GM19099 (cell line): Measurements from ENCODE around the gene PPP1R15A.

Experiments
- POLR2A ChIP-seq: IDR thresholded peaks from 3 replicates; pipeline ENCODE4 v1.6.1; 2011; ENCODE audit warnings: low read depth; ENCODE audit not compliant: insufficient read length; ENCODE audit errors: extremely low read depth

PPP1R15A gene

DNA sequence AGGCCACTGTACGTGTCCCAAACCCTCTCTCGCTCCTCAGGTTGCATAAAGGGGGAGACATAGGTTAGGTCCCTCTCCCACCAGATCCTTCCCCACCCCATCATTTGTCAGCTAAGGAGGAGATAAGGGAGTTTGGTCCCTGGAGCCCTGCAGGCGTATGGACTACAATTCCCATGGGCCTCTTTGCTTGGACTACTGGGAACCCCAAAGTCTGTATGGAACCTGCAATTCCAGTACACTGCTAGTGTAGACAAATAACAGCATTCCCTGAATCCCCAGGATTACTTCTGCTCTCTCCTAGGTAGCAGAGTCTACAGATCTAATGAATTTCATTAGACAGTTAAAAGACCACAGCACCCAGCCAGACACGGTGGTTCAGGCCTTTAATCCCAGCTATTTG, 19.9 kb upstream of the PPP1R15A start:
- TF ChIP-seq POLR2A, result no peak

DNA sequence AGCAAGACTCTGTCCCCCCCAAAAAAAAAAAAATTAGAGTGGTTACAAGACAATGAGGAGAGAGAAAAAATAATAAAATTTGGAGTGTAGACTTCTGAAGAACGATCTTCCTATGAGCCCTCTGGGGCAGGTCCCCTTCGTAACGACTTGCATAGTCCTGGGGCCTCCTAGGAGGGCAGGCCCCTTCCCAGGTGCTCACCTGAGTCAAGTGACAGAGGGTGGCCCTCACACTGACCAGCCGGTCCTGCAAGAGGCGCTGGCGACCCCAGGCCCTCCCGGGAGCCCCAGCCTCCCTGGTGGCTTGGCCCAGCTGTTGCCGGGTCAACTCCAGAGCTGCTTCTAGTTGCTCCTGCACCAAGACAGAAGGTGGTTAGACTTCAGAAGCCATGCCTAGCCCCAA, 18.7 kb upstream of the PPP1R15A start:
- no peak for TF ChIP-seq POLR2A

- TF ChIP-seq POLR2A, result no peak
Measured at GRCh38 chr19:48854103-48854502, 18.1 kb upstream of the PPP1R15A start.

DNA sequence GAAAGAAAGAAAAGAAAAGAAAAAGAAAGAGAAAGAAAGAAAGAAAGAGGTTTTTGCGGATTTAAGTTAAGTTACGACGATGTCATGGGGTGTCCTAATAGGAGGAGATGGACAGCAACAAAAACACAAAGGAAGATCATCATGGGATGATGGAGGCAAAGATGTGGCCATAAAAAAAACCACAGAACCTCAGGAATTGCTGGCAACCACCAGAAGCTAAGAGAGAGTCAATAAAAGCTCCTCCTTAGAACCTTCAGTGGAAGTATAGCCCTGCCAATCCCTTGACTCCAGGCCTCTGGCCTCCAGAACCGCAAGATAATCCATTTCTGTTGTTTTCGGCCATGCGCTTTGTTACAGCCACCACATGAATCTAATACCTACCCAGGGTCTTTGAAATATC, 15.3 kb upstream of the PPP1R15A start:
- no peak for TF ChIP-seq POLR2A

DNA sequence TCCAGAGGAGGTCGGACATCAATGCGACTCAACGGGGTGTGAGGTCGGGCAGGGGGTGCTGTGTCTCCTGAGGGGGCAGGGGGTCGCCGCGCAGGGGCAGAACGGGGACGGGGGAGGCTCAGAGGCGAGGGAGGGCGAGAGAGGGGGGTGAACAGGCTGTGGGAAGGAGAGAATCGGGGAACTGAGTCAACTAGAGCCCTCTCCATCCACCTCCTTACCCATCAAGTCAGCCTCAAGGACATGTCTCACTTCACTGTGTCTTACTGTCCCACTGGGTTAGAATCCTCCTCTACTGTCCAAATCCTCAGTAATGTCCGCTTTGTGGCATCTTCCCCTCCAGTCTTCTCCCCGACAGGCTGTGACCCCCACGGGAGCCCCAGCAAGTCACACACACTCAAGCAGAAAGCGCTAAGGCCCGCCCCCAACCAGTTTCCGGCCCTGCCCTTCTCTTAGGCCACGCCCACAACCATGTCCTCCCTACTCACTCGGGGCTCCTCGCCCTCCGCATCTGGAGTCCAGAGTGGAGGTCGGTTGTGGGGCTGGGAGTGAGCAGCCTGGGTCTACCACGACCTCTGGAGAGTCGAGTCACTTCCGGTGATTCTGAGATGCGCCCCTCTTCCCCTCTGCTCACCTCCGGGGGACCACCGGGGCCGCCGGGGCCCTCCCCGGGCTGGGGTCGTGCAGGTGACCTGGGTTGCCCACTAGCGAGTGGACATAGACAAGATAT, 13.1 kb upstream of the PPP1R15A start:
- peak; percentile 19 for TF ChIP-seq POLR2A

- TF ChIP-seq POLR2A, result no peak
Measured at GRCh38 chr19:48859711-48860572, 12.3 kb upstream of the PPP1R15A start.

GRCh38 chr19:48861313-48861712, 10.9 kb upstream of the PPP1R15A start:
- no peak for TF ChIP-seq POLR2A

GRCh38 chr19:48862827-48863226, 9.4 kb upstream of the PPP1R15A start:
- TF ChIP-seq POLR2A, result no peak

DNA sequence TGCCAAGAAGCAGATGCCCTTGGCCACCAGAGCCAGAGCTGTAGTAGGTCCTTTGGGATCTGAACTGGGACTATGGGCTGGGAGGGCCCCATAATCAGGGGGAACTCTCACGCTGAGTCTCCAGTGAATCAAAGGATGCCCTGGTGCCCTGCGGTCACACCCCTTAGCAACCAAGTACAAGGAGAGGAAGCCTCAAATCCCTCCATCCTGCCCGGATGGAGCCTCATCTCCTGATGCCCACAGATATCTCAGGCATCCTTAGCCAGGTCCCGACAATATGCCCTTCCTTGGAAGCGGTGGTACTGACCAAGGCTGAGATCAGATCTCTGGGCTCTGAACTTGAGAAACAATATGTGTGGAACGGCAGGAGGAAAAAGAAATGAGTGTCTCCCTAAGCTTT, 5.5 kb upstream of the PPP1R15A start:
- TF ChIP-seq POLR2A, result no peak

DNA sequence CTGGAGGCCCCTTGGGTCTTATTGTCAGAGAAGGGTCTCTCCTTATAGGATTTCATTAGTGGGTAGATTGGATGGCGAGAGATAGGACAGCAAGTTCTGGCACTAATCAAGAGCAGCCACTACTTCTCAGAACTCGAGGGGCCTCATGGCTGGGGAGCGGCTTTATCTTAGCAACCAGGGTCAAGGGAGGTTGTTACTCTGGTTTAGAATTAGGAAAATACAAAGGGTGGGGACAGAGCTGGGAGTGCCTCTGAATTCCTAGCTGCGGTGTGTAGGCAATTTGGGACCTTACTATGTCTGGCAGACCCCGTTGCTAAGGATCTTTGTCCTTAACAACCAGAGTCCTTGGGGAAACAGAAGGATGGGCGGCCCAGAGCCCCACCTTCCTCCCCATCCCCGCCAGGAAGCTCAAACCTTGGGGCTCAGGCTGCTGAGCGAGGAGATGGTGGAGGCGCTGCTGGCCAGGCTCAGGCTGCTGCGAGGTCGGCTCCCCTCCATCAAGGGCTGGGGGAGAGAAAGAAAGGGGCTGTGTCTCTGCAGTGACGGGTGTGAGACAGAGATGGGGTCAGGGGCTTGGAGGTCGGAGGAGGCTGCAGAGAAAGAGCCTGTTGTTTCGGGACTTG, 5.0 kb upstream of the PPP1R15A start:
- no peak for TF ChIP-seq POLR2A

- TF ChIP-seq POLR2A, result no peak
Measured at GRCh38 chr19:48867746-48868113, 4.5 kb upstream of the PPP1R15A start.

DNA sequence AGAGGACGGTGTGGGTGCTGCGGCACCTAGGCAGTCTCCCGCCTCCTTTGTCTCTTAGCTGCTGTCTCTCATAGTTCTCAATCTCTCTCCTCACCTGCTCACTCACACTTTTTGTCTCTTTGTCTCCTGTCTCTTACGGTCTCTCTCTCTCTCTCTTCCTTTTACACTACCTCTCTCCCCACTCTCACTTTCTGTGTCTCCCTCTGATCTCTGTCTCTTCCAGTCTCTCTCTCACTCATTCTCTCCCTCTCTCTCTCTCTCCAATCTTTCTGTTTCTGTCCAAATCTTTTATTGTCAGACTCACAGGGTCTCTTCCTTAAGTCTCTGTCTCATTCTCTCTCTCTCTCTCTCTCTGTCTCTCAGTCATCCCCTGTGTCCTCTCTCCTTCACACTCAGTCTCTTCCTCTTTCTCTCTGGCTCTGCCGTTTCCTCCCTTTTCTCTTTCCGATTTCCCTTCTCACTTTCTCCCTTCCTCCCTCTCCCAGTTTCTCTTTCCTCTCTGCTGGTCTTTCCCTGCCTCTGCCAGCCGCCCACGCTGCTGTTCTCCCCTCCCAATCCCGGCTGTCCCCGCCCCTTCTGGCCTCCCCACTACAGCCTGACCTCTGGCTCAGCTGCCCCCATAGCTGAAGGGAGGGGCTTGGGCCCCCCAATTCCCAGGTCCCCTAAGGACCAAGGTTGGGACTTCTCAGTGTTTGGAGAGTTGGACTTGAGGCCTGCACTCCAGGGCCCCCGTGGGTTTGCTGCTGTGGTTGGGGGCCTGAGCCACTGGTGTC, 3.9 kb upstream of the PPP1R15A start, which contains the start of gene PLEKHA4:
PLEKHA4 (minus strand) TSS at position 504 of the 773 bp plus-strand sequence. CDS start 997 bp downstream, outside the sequence.
- no peak for TF ChIP-seq POLR2A

DNA sequence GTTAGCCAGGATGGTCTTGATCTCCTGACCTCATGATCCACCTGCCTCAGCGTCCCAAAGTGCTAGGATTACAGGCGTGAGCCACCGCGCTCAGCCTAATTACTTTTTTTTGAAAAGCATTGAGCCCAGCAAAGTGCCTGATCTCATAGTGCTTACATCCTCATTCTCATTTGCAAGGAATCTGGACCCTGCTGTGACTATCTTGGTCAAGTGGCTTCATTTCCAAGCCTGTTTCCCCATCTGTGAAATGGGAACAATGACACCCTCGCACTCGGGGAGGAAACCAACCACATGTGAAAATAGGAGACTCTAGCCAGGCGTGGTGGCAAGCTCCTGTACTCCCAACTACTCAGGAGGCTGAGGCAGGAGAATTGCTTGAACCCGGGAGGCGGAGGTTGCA, 2.2 kb upstream of the PPP1R15A start:
- no peak for TF ChIP-seq POLR2A

- peak; percentile 0 for TF ChIP-seq POLR2A
Measured at GRCh38 chr19:48872884-48873475, 759 bp downstream of the PPP1R15A start.

DNA sequence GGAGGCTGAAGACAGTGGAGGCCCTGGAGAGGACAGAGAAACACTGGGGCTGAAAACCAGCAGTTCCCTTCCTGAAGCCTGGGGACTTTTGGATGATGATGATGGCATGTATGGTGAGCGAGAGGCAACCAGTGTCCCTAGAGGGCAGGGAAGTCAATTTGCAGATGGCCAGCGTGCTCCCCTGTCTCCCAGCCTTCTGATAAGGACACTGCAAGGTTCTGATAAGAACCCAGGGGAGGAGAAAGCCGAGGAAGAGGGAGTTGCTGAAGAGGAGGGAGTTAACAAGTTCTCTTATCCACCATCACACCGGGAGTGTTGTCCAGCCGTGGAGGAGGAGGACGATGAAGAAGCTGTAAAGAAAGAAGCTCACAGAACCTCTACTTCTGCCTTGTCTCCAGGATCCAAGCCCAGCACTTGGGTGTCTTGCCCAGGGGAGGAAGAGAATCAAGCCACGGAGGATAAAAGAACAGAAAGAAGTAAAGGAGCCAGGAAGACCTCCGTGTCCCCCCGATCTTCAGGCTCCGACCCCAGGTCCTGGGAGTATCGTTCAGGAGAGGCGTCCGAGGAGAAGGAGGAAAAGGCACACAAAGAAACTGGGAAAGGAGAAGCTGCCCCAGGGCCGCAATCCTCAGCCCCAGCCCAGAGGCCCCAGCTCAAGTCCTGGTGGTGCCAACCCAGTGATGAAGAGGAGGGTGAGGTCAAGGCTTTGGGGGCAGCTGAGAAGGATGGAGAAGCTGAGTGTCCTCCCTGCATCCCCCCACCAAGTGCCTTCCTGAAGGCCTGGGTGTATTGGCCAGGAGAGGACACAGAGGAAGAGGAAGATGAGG, 1.5 kb downstream of the PPP1R15A start:
- TF ChIP-seq POLR2A, result peak; percentile 19
